Smooth muscle cell (in vitro differentiated cells): ENCODE results near the gene GNAI1. TPM values are rescaled to one million over a fixed set of nuclear protein-coding genes. Genes with fewer than 3 reads are reported as not detected.

Experiments
- DNase-seq: peaks from one replicate; lab custom pipeline; 2025; ENCODE audit not compliant: unreplicated experiment; lab: John Stamatoyannopoulos, UW
- H2AFZ ChIP-seq: fragments of 200-600 bp; sonication (generic); 2 replicates; pipeline ENCODE4 v1.6.0; 2016; ENCODE audit warnings: antibody characterized with exemption, low read depth, mild to moderate bottlenecking
- H3F3A ChIP-seq: fragments of 200-600 bp; sonication (generic); 2 replicates; pipeline ENCODE4 v1.6.0; 2017; ENCODE audit warnings: antibody characterized with exemption, low read depth
- H3K27ac ChIP-seq: fragments of 200-600 bp; sonication (generic); 2 replicates; pipeline ENCODE4 v1.5.1; 2016; ENCODE audit warnings: low read depth, mild to moderate bottlenecking
- H3K27me3 ChIP-seq: fragments of 200-600 bp; sonication (generic); 2 replicates; pipeline ENCODE4 v1.6.1; 2016; ENCODE audit warnings: low read depth, mild to moderate bottlenecking
- H3K36me3 ChIP-seq: fragments of 200-600 bp; sonication (generic); 2 replicates; pipeline ENCODE4 v1.5.1; 2016; ENCODE audit warnings: low read depth
- H3K4me1 ChIP-seq: fragments of 200-600 bp; sonication (generic); 2 replicates; pipeline ENCODE4 v1.5.1; 2016; ENCODE audit warnings: low read depth
- H3K4me2 ChIP-seq: fragments of 200-600 bp; sonication (generic); 2 replicates; pipeline ENCODE4 v1.6.0; 2016; ENCODE audit warnings: mild to moderate bottlenecking
- H3K4me3 ChIP-seq: fragments of 200-600 bp; sonication (generic); 2 replicates; pipeline ENCODE4 v1.5.1; 2016; ENCODE audit warnings: mild to moderate bottlenecking
- H3K79me2 ChIP-seq: fragments of 200-600 bp; sonication (generic); 2 replicates; pipeline ENCODE4 v1.6.0; 2016; ENCODE audit warnings: low read depth, mild to moderate bottlenecking
- H3K9ac ChIP-seq: fragments of 200-600 bp; sonication (generic); 2 replicates; pipeline ENCODE4 v1.6.0; 2016; ENCODE audit warnings: low read depth
- H3K9me3 ChIP-seq: fragments of 200-600 bp; sonication (generic); replicated peaks from 2 replicates; pipeline ENCODE4 v1.5.1; 2016; ENCODE audit warnings: low read depth
- H4K20me1 ChIP-seq: fragments of 200-600 bp; sonication (generic); 2 replicates; pipeline ENCODE4 v1.6.0; 2016; ENCODE audit warnings: low read depth
- CTCF ChIP-seq: fragments of 200-600 bp; sonication (generic); IDR thresholded peaks from 2 replicates; pipeline ENCODE4 v1.5.1; 2017; ENCODE audit warnings: borderline replicate concordance, mild to moderate bottlenecking, antibody characterized with exemption; ENCODE audit not compliant: insufficient read depth, poor library complexity, severe bottlenecking
- WGBS: methylation state at CpG from one replicate; pipeline ENCODE4 v1.1.7; 2016; ENCODE audit warnings: low lambda C conversion rate; 5-methylcytosine and 5-hydroxymethylcytosine counted together
- polyA plus RNA-seq: library from polyadenylated mRNA; unstranded; fragments of >200 nt; fragmentation: Nextera tagmentation; extraction: Ambion mirVana; gene quantifications from 2 replicates; pipeline ENCODE4 v1.2.1, GENCODE V29; 2016
- total RNA-seq: library from RNA; depleted of rRNA; stranded (reverse); fragments of >200 nt; gene quantifications from 2 replicates; pipeline ENCODE4 v1.2.3, GENCODE V29; 2014

Gene GNAI1
- total and polyA plus RNA-seq, 2 experiments from 2014 or later, result 204 to 223 TPM

GRCh38 chr7:80243425-80243824, 108.8 kb downstream of the GNAI1 start:
- no peak overlapping the region for H3K4me3 ChIP-seq
- WGBS, result 81% methylated on average over 4 of the region's 4 CpGs

DNA sequence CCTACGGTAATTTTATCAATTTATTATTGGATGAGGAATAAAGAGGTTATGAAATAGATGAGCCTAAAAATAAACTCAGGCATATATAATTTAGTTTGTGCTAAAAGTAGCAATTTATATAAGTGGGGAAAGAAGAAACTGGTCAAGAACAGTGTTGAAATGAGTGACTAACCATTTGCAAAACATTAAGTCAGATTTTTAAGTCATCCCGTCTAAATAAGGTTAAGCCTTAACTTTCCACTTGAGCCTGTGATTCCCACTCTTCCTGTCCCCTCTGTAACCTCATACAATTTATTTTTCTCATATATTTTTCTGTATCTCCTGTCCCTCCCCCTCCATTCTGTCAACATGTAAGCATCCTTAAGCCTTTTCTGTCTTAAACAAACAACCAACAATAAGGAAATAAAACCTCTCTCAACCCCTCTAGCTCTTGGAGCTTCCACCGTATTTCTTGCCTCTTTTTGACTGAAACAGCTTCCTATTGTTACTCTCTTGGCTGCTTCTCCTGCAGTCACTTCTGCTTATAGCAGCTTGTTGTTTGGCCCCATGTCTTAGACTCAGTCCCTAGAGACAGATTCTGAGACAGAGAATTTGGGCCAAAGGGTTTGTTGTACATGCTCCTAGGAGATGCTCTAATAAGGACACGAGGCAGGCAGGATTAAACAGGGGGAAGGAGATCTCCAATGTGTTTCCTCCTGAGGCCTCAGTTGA, 109.7 kb downstream of the GNAI1 start:
- no peak overlapping the region for H3K9ac ChIP-seq
- no peak overlapping the region for H2AFZ ChIP-seq
- WGBS, result 58% methylated on average over 4 of the region's 4 CpGs
- no peaks in the 10 kb centered on the region for H3K36me3 ChIP-seq
- no peak for DNase-seq
- no peaks in the 10 kb centered on the region for H3F3A ChIP-seq
- no peak overlapping the region for H3K4me2 ChIP-seq
- no peak for TF ChIP-seq CTCF
- no peaks in the 10 kb centered on the region for H4K20me1 ChIP-seq
- peak overlapping the region; percentile 28 for H3K27ac ChIP-seq
- H3K9me3 ChIP-seq, result no peaks in the 10 kb centered on the region
- no peak overlapping the region for H3K4me3 ChIP-seq
- no peaks in the 10 kb centered on the region for H3K27me3 ChIP-seq
- peaks cover 10% of the 10 kb centered on the region for H3K4me1 ChIP-seq
- H3K79me2 ChIP-seq, result no peaks in the 10 kb centered on the region

More at GRCh38 chr7:80243425-80243824, 108.8 kb downstream of the GNAI1 start:
- Histone ChIP-seq H2AFZ (no peak overlapping the region), H3K9me3 (no peaks in the 10 kb centered on the region), H3K4me1 (peaks cover 10% of the 10 kb centered on the region), H3K27me3 (no peaks in the 10 kb centered on the region), H3K36me3 (no peaks in the 10 kb centered on the region), H3F3A (no peaks in the 10 kb centered on the region), H3K79me2 (no peaks in the 10 kb centered on the region), H4K20me1 (no peaks in the 10 kb centered on the region), H3K9ac (no peak overlapping the region), H3K27ac (no peak overlapping the region), H3K4me2 (no peak overlapping the region)
- no peak for DNase-seq
- TF ChIP-seq CTCF, result no peak

GRCh38 chr7:80247144-80247543, 112.5 kb downstream of the GNAI1 start:
- Histone ChIP-seq H3K27ac (no peak overlapping the region), H3K4me3 (no peak overlapping the region), H3K79me2 (no peaks in the 10 kb centered on the region), H3K9me3 (no peaks in the 10 kb centered on the region), H3K9ac (no peak overlapping the region), H2AFZ (no peak overlapping the region), H4K20me1 (no peaks in the 10 kb centered on the region), H3K36me3 (no peaks in the 10 kb centered on the region), H3K27me3 (no peaks in the 10 kb centered on the region), H3F3A (no peaks in the 10 kb centered on the region), H3K4me2 (no peak overlapping the region), H3K4me1 (peaks cover 10% of the 10 kb centered on the region)
- WGBS, result 80% methylated on average over 3 of the region's 3 CpGs
- DNase-seq, result no peak
- no peak for TF ChIP-seq CTCF

GRCh38 chr7:80247891-80248290, 113.3 kb downstream of the GNAI1 start:
- Histone ChIP-seq H3K4me3 (no peak overlapping the region), H3K27ac (no peak overlapping the region), H3K4me2 (no peak overlapping the region), H3K9ac (no peak overlapping the region), H2AFZ (no peak overlapping the region), H3K36me3 (no peaks in the 10 kb centered on the region), H3K27me3 (no peaks in the 10 kb centered on the region), H3K79me2 (no peaks in the 10 kb centered on the region), H3F3A (no peaks in the 10 kb centered on the region), H3K9me3 (no peaks in the 10 kb centered on the region), H3K4me1 (peaks cover 10% of the 10 kb centered on the region), H4K20me1 (no peaks in the 10 kb centered on the region)
- 88% methylated on average over 4 of the region's 4 CpGs for WGBS
- no peak for TF ChIP-seq CTCF
- no peak for DNase-seq
